Measurements from ENCODE around the gene DNHD1.

- no peak for TF ChIP-seq CTCF (IDR thresholded peaks at IDR 0.05; ENCODE audit: insufficient read depth, low read length)
- TF ChIP-seq POLR2AphosphoS5 (IDR thresholded peaks at IDR 0.05; ENCODE audit: low read depth) = no peak
- TF ChIP-seq REST (IDR thresholded peaks at IDR 0.05; ENCODE audit: insufficient replicate concordance, low read depth) = no peak
- no peak for TF ChIP-seq SPI1 (IDR thresholded peaks at IDR 0.05; ENCODE audit: borderline replicate concordance, low read depth)
These were observed 114.8 kb downstream of the DNHD1 start for GRCh38 chr11:6611963-6612212.
